GM12873 (cell line): Measurements from ENCODE around the gene VANGL2.

Experiments used
- CTCF ChIP-seq: IDR thresholded peaks from 2 replicates; pipeline ENCODE4 v1.5.1; 2012; ENCODE audit warnings: low read depth, mild to moderate bottlenecking, moderate library complexity, low read length, control low read depth; ENCODE audit not compliant: insufficient read depth; ENCODE audit errors: missing control alignments

Gene VANGL2

GRCh38 chr1:160472112-160472511 is 71.7 kb downstream of the VANGL2 start:
- TF ChIP-seq CTCF = no peak

GRCh38 chr1:160474392-160475242 is 74.3 kb downstream of the VANGL2 start:
- no peak for TF ChIP-seq CTCF
